WTC11 (cell line): ENCODE results near the gene KLHL10. TPM values are rescaled to one million over a fixed set of nuclear protein-coding genes. Genes with fewer than 3 reads are reported as not detected.

Experiments
- ATF1 ChIP-seq: sonication (generic); formaldehyde crosslinking; IDR thresholded peaks from 2 replicates; pipeline ENCODE4 v1.8.1; 2023; ENCODE audit warnings: mild to moderate bottlenecking, moderate library complexity, missing genetic modification reagents
- CDX4 ChIP-seq: fragments of 250-450 bp; sonication (Bioruptor Pico); IDR thresholded peaks from 2 replicates; pipeline ENCODE4 v1.9.0; 2021; ENCODE audit warnings: moderate library complexity, mild to moderate bottlenecking, inconsistent platforms, borderline replicate concordance
- CREB1 ChIP-seq: sonication (generic); formaldehyde crosslinking; IDR thresholded peaks from 2 replicates; pipeline ENCODE4 v1.8.0; 2023; ENCODE audit warnings: mild to moderate bottlenecking, missing genetic modification reagents
- EMX1 ChIP-seq: fragments of 250-450 bp; sonication (Bioruptor Pico); IDR thresholded peaks from 2 replicates; pipeline ENCODE4 v1.8.0; 2021; ENCODE audit warnings: mild to moderate bottlenecking
- ETV6 ChIP-seq: sonication (generic); formaldehyde crosslinking; IDR thresholded peaks from 2 replicates; pipeline ENCODE4 v1.8.1; 2022; ENCODE audit warnings: mild to moderate bottlenecking, missing genetic modification reagents
- FOXK1 ChIP-seq: sonication (generic); formaldehyde crosslinking; IDR thresholded peaks from 2 replicates; pipeline ENCODE4 v1.8.0; 2022; ENCODE audit warnings: mild to moderate bottlenecking, moderate library complexity, missing genetic modification reagents
- FOXP1 ChIP-seq: sonication (generic); formaldehyde crosslinking; IDR thresholded peaks from 2 replicates; pipeline ENCODE4 v1.8.0; 2022; ENCODE audit warnings: missing genetic modification reagents, mild to moderate bottlenecking, moderate library complexity, borderline replicate concordance
- JUN ChIP-seq: sonication (generic); formaldehyde crosslinking; IDR thresholded peaks from 2 replicates; pipeline ENCODE4 v1.8.0; 2023; ENCODE audit warnings: mild to moderate bottlenecking, missing genetic modification reagents
- KAT7 ChIP-seq: sonication (generic); formaldehyde crosslinking; IDR thresholded peaks from 2 replicates; pipeline ENCODE4 v1.8.1; 2023; ENCODE audit warnings: missing genetic modification reagents, mild to moderate bottlenecking, borderline replicate concordance
- MAX ChIP-seq: sonication (generic); formaldehyde crosslinking; IDR thresholded peaks from 2 replicates; pipeline ENCODE4 v1.8.0; 2022; ENCODE audit warnings: mild to moderate bottlenecking, missing genetic modification reagents
- SMAD3 ChIP-seq: sonication (generic); formaldehyde crosslinking; IDR thresholded peaks from 2 replicates; pipeline ENCODE4 v1.8.0; 2022; ENCODE audit warnings: missing genetic modification reagents, mild to moderate bottlenecking, borderline replicate concordance
- SP1 ChIP-seq: sonication (generic); formaldehyde crosslinking; conservative IDR thresholded peaks from 2 replicates; pipeline ENCODE4 v1.8.1; 2022; ENCODE audit warnings: missing genetic modification reagents
- TEAD1 ChIP-seq: sonication (generic); formaldehyde crosslinking; IDR thresholded peaks from 2 replicates; pipeline ENCODE4 v1.8.0; 2022; ENCODE audit warnings: mild to moderate bottlenecking, missing genetic modification reagents
- TEAD4 ChIP-seq: sonication (generic); formaldehyde crosslinking; IDR thresholded peaks from 2 replicates; pipeline ENCODE4 v1.8.0; 2022; ENCODE audit warnings: mild to moderate bottlenecking, missing genetic modification reagents
- ZBTB43 ChIP-seq: sonication (generic); formaldehyde crosslinking; IDR thresholded peaks from 2 replicates; pipeline ENCODE4 v1.8.1; 2023; ENCODE audit warnings: mild to moderate bottlenecking, missing genetic modification reagents
- ZNF219 ChIP-seq: sonication (generic); formaldehyde crosslinking; IDR thresholded peaks from 2 replicates; pipeline ENCODE4 v1.8.0; 2023; ENCODE audit warnings: missing genetic modification reagents, mild to moderate bottlenecking, borderline replicate concordance
- ZNF396 ChIP-seq: fragments of 250-450 bp; sonication (Bioruptor Pico); IDR thresholded peaks from 2 replicates; pipeline ENCODE4 v1.8.0; 2021; ENCODE audit warnings: mild to moderate bottlenecking, moderate library complexity, borderline replicate concordance
- ZNF512 ChIP-seq: sonication (generic); formaldehyde crosslinking; IDR thresholded peaks from 2 replicates; pipeline ENCODE4 v1.8.1; 2022; ENCODE audit warnings: missing genetic modification reagents, borderline replicate concordance
- total RNA-seq: library from RNA; stranded (reverse); gene quantifications from 3 replicates; pipeline ENCODE4 v1.2.3, GENCODE V29; 2021
- TF ChIP-seq, protein P1 (sequence below): sonication (generic); formaldehyde crosslinking; IDR thresholded peaks from 2 replicates; pipeline ENCODE4 v1.8.0; 2022; ENCODE audit warnings: mild to moderate bottlenecking, missing genetic modification reagents
- TF ChIP-seq, protein P2 (sequence below): sonication (generic); formaldehyde crosslinking; IDR thresholded peaks from 2 replicates; pipeline ENCODE4 v1.8.1; 2023; ENCODE audit warnings: mild to moderate bottlenecking, moderate library complexity, missing genetic modification reagents

The KLHL10 gene
- total RNA-seq, 1 experiment from 2014 or later = 0.35 TPM

GRCh38 chr17:41864836-41865595, 27.4 kb downstream of the KLHL10 start, which contains the start of gene KLHL11 (continued):
- TF ChIP-seq ZNF512 (no peak), KAT7 (CRISPR knock-in tag) (0 out of 2 replicates have a peak, but pooled peaks have one; percentile 24), JUN (CRISPR knock-in tag) (peak; percentile 64; the same call in 1 of the 2 replicates), ZNF396 (CRISPR knock-in tag) (no peak), ZNF219 (peak; percentile 53; the same call in 1 of the 2 replicates), TEAD1 (CRISPR knock-in tag) (peak; percentile 13; the same call in 1 of the 2 replicates), TEAD4 (CRISPR knock-in tag) (0 out of 2 replicates have a peak, but pooled peaks have one; percentile 55), ETV6 (CRISPR knock-in tag) (peak; percentile 77; the same call in 1 of the 2 replicates), CREB1 (CRISPR knock-in tag) (peak; percentile 9; the same call in 1 of the 2 replicates), SMAD3 (CRISPR knock-in tag) (no peak), ATF1 (CRISPR knock-in tag) (0 out of 2 replicates have a peak, but pooled peaks have one; percentile 39), ZBTB43 (peak; percentile 78), MAX (peak; percentile 64), EMX1 (CRISPR knock-in tag) (peak; percentile 16; the same call in 1 of the 2 replicates), SP1 (CRISPR knock-in tag) (peak; percentile 69), CDX4 (CRISPR knock-in tag) (no peak; the same call in 1 of the 2 replicates), FOXP1 (0 out of 2 replicates have a peak, but pooled peaks have one; percentile 68), FOXK1 (CRISPR knock-in tag) (peak; percentile 64; the same call in 1 of the 2 replicates)
- TF ChIP-seq, protein P1, sequence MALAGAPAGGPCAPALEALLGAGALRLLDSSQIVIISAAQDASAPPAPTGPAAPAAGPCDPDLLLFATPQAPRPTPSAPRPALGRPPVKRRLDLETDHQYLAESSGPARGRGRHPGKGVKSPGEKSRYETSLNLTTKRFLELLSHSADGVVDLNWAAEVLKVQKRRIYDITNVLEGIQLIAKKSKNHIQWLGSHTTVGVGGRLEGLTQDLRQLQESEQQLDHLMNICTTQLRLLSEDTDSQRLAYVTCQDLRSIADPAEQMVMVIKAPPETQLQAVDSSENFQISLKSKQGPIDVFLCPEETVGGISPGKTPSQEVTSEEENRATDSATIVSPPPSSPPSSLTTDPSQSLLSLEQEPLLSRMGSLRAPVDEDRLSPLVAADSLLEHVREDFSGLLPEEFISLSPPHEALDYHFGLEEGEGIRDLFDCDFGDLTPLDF = peak; percentile 61; the same call in 1 of the 2 replicates
- TF ChIP-seq, protein P2, sequence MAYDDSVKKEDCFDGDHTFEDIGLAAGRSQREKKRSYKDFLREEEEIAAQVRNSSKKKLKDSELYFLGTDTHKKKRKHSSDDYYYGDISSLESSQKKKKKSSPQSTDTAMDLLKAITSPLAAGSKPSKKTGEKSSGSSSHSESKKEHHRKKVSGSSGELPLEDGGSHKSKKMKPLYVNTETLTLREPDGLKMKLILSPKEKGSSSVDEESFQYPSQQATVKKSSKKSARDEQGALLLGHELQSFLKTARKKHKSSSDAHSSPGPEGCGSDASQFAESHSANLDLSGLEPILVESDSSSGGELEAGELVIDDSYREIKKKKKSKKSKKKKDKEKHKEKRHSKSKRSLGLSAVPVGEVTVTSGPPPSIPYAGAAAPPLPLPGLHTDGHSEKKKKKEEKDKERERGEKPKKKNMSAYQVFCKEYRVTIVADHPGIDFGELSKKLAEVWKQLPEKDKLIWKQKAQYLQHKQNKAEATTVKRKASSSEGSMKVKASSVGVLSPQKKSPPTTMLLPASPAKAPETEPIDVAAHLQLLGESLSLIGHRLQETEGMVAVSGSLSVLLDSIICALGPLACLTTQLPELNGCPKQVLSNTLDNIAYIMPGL (CRISPR knock-in tag) = peak; percentile 80; the same call in 1 of the 2 replicates
